NCI-H2196 treated with DMSO at 0.1 percent for 48 hours (cell line): Measurements from ENCODE around the gene SF3A2.

Experiments used
- DNase-seq: peaks from one replicate; lab custom pipeline; 2025; ENCODE audit not compliant: unreplicated experiment; lab: John Stamatoyannopoulos, UW

Gene SF3A2

DNA sequence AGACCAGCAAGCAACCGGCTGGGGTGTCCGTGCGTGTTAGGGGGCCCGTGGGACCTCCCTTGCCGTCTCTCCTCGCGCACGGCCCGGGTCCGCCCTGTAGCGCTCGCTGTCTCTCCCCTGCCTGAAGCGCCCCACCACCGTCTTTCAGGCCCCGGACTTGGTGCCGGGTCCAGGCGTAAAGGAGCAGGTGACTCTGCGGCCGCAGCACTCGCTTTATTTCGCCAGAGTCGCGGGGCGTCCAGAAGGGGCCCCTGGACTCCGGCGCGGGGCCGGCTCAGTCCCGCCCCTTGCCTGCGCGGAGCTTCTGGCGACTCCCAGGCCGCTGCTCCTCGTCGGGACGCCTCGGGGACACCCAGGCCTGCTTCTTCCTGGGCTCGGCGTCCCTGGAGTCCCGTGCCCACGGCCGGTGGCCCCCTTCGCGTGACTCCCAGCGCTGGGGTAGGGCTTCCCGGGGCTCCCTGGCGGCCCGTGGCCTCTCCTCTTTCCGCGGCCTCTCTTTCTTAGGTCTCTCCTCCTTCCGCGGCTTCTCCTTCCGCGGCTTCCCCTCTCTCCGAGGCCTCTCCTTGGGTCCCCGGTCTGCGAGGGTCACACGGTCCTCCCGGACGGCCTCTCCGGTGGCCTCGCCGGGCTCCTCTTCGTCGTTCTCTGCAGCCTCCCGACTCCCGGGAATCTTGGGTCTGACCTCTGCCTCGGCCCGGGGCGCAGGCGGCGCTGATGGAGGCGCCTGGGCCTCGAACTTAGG, 15.6 kb downstream of the SF3A2 start:
- no peak for DNase-seq

DNA sequence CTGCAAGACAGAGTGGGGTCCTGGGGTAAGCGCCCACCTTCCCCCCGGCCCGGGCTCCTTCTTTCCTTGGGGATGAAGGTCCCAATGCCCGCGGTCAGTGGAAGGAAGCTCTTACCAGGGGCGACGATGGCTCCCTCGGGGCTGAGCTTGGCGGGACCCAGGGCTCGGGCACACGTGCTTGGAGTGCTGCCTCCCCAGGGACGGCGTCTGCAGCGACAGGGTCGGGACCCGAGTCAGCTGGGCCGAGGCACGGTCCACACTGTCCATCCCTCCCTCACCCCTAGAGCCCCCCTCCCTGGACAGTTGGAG, 16.1 kb downstream of the SF3A2 start:
- no peak for DNase-seq

DNA sequence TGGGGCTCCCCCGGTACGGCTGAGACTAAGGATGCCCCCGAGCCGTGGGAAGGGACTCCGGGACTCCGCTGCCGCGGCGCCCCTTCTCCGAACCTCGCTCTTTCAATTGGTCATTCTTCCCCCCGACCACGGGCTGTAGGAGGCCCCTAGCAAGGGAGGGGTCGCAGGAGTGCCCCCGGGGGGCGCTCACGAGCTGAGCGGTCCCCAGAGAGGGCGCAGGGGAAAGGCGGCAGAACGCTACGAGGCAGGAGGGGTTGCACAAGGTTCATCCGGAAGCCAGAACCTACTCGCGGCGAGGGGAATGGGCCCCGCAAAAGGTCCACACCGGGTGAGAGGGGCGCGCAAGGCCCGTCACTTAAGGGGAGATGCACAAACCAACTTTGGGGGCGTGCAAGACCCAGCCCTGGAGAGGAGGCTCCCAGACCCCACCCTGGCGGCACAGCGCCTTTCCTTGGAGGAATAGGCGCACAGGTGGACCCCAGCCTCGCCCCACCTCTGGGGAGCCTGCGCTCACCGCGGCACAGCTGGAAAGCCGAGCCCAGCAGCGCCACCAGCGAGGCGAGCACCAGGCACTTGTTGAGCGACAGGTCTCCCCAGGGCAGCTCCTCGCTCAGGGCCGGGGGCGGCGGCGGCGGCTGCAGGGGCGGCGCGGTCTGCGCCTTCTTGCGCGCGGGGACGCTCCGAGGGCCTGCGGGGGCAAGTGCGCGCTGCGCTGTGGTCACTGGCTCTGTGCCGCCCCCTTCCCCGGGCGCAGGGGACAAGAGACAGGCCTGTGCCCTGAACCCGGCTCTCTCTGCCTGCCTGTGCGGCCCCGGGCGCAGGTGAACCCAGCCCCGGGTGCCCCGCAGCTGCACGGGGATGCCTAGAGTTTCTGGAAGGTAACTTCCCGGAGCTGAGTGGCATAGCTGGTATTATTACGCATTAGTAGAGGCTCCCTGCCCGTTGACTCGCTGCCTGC, 16.8 kb downstream of the SF3A2 start:
- no peak for DNase-seq

DNA sequence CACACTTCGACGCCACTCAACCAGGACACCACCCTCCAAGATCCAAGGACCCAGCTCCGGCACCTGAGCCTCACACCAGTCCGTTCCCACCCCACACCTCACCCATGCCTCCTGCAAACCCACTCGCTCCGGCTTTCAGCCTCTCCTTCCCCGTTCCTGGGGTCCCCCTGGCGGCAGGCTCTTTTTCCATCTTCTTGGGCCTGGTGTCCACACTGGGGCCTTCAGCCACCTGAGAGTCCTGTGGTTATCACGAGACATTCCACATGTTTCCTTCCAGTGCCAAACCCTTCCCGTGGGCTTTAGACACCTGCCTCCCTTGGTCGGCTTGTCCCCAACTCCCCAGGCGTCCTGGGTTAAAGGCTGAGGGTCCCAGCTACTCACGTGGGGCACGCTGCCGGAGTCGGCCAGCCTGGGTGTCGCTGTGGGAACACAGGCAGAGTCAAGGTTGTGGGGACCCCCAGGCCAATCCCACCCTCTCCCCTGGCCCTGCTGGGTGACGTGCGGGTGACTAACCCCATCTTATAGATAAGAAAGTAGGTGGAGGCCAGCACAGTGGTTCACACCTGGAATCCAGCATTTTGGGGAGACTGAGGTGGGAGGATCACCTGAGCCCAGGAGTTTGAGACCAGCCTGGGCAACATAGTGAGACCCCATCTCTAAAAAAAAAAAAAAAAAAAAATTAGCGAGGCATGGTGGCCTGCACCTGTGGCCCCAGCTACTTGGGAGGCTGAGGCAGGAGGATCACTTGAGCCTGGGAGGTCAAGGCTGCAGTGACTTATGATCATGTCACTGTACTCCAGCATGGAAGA, 17.6 kb downstream of the SF3A2 start:
- no peak for DNase-seq

DNA sequence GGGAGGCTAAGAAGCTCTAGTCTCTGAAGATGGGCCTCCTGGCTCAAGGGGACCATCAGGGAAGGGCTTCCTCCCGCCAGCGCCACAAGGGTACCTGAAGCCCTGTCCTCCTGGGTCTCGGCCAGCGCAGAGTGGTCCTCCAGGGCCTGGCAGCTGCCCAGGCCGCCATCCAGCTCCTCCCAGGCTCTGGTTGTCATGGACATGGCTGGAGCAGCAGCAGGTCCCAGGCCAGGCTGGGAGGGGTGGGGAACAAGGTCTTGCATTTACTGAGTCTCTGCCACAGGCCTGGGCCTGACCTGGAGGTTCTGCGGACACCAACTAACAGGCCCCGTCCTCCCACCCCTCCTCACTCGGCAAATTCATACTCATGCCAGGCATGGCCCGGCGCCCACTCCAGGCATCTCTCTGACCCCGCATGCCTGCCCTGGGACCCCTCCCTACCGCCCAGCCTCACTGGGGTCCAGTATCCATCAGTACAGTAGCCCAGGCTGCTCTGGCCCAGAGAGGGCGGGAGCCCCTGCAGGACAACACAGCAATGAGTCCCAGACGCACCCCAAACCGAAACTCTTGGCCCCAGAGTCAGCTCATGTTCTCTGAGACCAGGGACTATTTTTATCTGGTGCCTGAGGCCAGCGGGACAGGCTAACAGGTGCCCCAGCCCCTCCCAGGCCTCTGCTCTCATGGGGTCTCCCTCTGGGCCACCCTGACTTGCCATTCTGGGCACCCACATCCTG, 18.7 kb downstream of the SF3A2 start:
- DNase-seq: no peak

DNA sequence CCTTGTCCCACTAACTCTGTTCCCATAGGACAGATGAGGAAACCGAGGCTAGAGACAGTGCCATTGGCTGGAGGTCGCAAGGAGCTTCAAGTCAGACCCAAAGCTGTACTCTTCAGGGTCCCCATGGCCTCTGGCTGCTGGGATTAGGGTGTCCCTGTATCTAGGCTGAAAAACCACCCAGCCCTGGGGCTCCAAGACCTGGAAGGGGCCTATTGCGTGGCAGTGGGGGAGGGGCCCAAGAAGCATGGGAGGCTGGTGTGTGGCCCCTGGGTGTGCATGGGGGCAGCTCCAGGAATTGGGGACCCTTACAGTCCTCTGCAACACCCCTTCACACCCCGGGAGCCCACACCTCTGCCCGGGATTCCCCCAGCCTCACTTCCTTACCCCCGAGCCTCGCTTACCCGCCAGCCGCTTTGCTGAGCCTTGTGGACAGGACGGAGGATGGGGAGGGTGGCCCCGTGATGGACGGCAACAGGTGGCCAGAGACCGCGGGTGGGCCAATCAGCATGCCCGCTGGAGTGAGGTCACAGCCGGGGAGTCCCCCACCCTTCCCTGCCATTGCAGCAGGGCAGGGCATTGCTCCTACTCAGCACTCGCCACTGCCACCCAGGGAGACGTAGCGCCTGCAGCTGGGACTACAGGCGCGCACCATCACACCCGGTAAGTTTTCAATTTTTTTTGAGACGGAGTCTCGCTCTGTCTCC, 19.5 kb downstream of the SF3A2 start, which contains the start of gene JSRP1:
Gene JSRP1, minus strand, starts transcription at position 436 of the 704 bp plus-strand sequence. CDS start 1,103 bp downstream, outside the sequence.
- no peak for DNase-seq

DNA sequence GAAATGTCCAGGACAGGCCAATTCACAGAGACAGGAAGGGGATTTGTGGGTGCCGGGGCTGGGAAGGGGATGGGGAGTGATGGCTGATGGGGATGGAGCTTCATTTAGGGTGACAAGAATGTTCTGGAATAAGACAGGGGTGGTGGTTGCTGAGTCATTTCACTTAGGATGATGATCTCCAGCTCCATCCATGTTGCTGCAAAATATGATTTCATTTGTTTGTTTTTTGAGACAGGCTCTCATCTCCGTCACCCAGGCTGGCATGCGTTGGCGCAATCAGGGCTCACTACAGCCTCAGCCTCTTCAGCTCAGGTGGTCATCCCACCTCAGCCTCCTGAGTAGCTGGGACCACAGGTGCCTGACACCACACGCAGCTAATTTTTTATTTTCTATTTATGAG, 22.7 kb downstream of the SF3A2 start:
- DNase-seq: no peak

DNA sequence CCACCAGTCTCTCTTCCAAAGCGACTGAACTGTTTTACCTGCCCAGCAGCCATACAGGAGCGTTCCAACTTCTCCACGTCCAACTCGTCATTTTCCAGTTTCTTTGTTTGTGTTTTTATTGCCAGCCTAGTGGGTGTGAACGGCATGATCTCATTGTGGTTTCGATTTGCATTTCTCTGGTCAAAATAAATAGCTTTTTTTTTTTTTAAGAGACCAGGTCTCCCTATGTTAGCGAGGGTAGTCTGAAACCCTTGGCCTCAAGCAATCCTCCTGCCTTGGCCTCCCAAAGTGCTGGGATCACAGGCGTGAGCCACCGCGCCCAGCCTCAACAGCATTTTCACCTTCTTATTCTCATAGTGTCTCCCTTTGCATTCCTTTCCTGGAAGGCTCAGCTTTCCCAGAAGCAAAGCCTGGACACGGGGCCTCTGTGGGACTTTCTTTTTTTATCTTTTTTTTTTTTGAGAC, 23.7 kb downstream of the SF3A2 start:
- no peak for DNase-seq

DNA sequence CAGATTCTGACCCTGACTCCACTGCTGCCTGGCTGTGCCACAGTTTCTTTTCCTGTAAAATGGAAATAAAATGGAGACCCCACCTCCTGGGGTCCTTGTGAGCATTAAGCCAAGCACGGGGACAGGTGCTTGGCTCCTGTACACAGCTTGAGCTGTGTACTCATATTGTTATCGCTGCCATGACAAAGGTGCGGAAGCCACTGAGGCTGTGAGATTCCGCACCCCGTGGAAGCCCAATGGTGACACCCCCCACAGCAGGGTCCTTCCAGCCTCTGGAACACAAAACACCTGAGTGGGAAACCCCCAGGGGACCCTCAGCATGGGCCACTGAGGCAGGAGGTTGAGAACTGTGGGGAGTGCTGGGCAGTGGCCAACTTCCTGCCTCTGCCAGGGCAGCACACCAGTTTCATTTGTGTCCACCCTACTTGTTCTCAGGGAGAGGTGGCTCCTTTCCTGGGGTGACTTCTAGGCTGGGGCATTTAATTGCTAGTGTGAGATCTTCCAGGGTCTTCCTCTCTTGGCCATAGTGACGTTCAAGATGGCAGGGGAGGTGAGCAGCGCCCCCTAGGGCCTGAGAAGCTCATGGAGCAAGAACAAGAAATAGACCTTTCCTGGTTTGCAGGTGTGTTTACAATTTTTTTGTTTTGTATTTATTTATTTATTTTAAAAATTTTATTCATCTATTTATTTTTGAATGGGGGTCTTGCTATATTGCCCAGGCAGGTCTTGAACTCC, 25.0 kb downstream of the SF3A2 start:
- no peak for DNase-seq

DNA sequence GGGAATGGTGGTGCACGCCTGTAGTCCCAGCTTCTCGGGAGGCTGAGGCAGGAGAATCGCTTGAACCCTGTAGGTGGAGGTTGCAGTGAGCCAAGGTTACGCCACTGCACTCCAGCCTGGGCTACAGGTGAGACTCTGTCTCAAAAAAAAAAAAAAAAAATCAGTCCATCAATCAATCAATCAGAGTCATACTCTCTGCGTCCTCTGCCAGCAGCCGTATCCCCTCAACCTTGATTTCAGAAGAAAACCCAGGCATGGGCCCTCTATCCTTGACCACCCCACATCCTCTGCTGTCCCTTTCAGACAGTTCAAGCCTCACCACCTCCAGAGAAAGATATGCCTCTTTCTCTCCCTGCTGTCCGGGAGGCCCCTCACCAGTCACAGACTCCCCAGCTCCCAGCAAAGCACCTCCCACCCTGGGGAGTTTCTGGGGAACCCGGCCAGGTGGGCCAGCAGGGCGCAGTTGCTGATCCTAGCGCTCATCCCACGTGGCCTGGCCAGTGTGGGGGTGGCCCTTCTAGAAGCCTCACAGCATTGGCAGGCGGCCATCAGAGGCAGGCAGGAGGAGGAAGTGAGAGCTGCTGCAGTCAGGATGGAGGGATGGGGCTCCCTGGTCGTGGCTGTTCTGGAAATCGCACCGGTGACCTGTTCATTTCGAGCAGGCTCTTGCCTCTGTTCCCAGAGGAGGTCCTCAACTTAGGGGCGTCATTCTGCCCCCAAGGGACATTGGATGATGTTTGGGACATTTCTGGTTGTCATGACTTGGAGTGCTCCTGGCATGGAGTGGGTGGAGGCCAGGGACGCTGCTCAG, 29.8 kb downstream of the SF3A2 start:
- peak; percentile 55 for DNase-seq

DNA sequence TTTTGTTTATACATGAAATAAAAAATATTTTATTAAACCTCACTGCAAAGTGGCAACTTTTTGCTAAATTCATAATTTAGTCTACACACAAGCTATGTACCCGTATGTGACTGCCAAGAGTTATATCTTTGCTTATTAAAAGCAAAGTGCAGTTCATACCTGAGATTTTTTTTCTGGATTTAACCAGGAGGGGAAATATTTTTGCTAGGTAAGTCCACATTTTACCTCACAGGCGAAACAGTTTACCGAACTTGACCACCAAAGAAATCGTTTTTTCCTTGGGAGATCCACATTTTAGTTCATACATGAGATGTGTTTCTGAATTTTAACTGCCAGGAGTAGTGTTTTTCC, 31.8 kb downstream of the SF3A2 start:
- DNase-seq: no peak

DNA sequence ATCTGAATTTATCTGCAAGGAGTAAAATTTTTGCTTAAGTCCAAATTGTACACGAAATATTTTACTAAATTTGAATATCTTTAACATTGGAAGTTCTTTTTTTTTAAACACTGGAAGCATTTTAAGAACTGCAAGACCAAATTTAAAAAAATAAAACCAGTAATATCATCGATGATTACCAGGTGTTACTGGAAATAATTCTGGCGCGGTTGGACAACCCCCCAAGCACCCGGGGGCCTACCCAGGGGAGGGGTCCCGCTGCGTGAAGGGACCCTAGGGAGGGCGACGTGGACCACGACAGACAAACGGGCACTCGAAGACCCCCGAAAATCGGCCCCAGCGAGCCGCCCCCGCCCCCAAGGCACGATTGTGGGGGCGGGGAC, 32.2 kb downstream of the SF3A2 start:
- DNase-seq: no peak

DNA sequence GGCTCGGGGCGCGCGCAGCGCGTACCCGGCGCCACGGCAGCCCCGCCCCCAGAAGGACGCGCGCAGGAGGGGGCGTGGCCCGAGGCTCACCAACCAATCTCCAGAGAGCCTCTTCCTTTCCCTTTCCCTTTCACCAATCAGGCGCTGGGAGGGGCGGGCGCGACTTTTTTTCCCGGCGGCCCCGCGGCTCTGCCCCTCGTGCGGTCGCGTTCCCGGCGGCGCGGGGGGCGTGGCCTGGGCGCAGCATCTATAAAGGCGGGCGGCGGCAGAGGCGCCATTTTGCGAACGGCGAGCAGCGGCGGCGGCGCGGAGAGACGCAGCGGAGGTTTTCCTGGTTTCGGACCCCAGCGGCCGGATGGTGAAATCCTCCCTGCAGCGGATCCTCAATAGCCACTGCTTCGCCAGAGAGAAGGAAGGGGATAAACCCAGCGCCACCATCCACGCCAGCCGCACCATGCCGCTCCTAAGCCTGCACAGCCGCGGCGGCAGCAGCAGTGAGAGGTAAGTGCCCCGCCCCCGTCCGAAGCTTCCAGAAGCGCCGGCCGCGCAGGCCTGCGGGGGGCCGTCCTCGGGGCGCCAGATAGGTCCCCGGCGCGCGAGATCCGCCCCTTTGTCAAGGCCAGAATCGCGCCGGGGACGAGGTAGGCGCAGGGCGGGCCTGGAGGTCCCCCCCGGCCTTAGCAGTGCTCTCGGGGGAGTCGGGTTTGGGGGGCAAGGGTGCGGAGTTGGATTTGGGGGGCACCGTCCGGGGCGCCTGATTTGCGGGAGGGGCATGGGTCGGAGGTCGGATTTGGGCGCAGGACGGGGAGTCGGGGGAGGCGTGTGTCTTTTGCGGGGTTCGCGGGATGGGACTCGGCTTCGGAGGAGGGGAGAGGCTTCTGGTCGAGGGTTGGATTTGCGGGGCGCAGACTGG, 32.9 kb downstream of the SF3A2 start:
- DNase-seq: peak; percentile 96

DNA sequence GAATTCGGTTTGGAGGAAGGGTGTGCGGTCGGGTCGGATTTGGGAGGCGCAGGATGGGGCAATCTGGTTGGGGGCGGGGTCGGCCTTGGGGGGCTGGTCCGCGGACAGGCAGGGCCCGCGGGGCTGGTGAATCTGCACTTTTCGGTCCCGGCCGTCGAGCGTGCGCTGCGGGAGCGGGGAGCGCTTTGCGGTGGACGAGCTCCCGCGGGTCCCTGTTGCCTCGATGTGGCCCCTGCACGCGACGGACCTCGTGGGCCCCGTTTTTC, 33.5 kb downstream of the SF3A2 start:
- no peak for DNase-seq

DNA sequence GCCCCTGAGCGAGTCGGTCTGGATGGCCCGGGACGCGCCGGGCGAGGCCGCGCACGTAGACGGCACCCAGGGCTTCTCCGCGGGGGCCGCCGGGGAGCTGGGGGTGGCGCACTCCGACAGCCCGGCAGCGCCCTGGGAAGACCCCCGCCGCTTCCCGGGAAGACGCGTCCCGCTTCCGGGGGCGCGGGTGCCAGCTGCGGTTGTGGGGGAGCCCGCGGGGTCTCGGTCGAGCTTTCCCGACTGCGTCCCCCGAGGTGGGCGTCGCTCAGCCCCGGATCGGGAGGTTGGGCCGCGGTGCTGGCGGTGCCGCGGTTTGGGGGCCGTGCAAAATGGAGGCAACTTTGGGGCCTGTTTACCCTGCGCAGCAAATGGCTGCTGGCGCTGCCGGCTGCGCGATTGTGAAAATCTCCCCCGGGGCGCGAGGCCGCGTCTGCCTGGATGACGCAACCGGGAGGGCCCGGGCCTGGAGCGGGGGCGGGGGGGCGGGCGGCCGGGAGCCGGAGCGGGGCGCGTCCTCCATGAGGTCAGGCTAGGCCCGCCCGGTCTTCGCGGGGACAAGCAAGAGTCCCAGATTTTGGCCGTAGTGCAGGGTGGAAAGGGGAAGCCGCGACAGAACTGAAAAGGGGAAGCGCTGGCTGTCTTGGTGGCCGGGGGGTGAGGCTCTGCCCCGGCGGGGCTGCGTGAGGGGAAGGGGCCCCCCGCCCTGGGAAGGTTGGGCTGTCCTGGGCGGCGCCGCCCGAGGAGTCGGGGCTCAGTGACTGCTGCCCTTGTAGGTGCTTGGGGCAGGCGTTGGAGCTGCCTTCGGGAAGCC, 34.0 kb downstream of the SF3A2 start:
- DNase-seq: no peak

DNA sequence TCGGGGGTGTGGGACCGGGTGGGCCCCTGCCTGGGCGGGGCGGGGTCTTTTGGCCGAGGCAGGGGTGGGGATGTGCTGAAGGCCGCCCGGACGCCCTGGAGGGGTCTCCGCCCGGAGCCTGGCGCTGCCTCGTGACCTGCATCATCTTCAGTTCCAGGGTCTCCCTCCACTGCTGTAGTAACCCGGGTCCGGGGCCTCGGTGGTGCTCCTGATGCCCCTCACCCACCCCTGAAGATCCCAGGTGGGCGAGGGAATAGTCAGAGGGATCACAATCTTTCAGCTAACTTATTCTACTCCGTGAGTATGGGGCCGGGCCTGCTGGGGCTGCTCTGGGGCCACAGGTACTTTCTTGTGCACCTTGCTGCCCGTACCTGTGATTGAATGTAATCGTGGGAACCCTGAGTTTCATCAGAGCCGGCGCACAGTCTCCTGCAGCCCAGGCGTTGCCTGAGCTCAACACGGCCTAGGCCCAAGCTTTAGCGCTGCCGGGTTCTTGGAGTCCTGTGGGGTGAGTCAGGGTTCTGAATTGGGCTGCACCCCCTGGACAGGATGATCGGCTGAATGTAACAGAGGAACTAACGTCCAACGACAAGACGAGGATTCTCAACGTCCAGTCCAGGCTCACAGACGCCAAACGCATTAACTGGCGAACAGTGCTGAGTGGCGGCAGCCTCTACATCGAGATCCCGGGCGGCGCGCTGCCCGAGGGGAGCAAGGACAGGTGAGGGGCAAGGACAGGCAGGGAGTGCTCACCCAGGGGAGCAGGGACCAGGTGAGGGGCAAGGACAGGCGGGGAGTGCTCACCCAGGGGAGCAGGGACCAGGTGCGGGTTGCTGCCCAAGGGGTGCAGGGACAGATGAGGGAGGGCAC, 34.8 kb downstream of the SF3A2 start:
- DNase-seq: no peak
